GM12892 (cell line): ENCODE measurements around the gene EEPD1.

Experiments
- POLR2A ChIP-seq: IDR thresholded peaks from 2 replicates; pipeline ENCODE4 v1.6.1; 2011; ENCODE audit warnings: low read depth, low read length, control low read depth
- POLR2AphosphoS5 ChIP-seq: IDR thresholded peaks from 2 replicates; pipeline ENCODE4 v1.6.1; 2011; ENCODE audit warnings: low read depth, low read length, control low read depth
- TAF1 ChIP-seq: IDR thresholded peaks from 2 replicates; pipeline ENCODE4 v1.6.1; 2011; ENCODE audit warnings: low read depth, mild to moderate bottlenecking, control low read depth, low read length, borderline replicate concordance

GRCh38 chr7:36232555-36232954 is 79.5 kb downstream of the EEPD1 start:
- no peak for TF ChIP-seq POLR2A
- no peak for TF ChIP-seq POLR2AphosphoS5
- TF ChIP-seq TAF1, result no peak
